Endothelial cell of umbilical vein (primary cell): ENCODE data around the gene SLC6A1. TPM values are rescaled to one million over a fixed set of nuclear protein-coding genes. Genes with fewer than 3 reads are reported as not detected.

Experiments used
- BruUV-seq: library from RNA; stranded (reverse); fragments of 400-500 nt; replicated peaks from 2 replicates; lab custom pipeline; 2021; lab: Mats Ljungman, UMichigan
- CTCF ChIA-PET: fragments of 300-600, 350-600 bp; sonication (Branson Sonifier 250); formaldehyde crosslinking; loops from one replicate; lab custom pipeline; 2021; ENCODE audit warnings: antibody characterized with exemption, inconsistent platforms; lab: Charles Lee
- POLR2A ChIA-PET: fragments of 300-600, 350-600 bp; sonication (Branson Sonifier 250); formaldehyde crosslinking; loops from one replicate; lab custom pipeline; 2021; ENCODE audit warnings: antibody characterized with exemption, inconsistent platforms; lab: Charles Lee
- DNase-seq: peaks from one replicate; pipeline ENCODE4 v3.0.0-alpha.2; 2011; ENCODE audit warnings: low read depth, low spot score
- FAIRE-seq: peaks from 2 replicates; lab custom pipeline; 2011; peaks lifted over from hg19 to GRCh38; lab: Jason Lieb, UNC
- H2AFZ ChIP-seq: 2 replicates; pipeline ENCODE4 v1.6.0; 2012; ENCODE audit warnings: low read depth, low read length, control low read depth, inconsistent platforms
- H3K27ac ChIP-seq: 2 replicates; pipeline ENCODE4 v1.5.1; 2011; ENCODE audit warnings: low read depth, mild to moderate bottlenecking, control low read depth, low read length, moderate library complexity; ENCODE audit not compliant: insufficient read depth
- H3K27me3 ChIP-seq, 2 experiments: 2 replicates each; pipeline versions ENCODE4 v1.6.0 to v1.6.1; 2011; ENCODE audit warnings: low read length in 2 of 2, mixed read lengths in 1 of 2; ENCODE audit not compliant: control insufficient read depth in 2 of 2, insufficient read depth in 2 of 2
- H3K36me3 ChIP-seq, 2 experiments: 2 replicates in 1 of 2; 3 replicates in 1 of 2; pipeline ENCODE4 v1.5.1; 2011; ENCODE audit warnings: low read length in 2 of 2, mild to moderate bottlenecking in 1 of 2, moderate library complexity in 1 of 2; ENCODE audit not compliant: control insufficient read depth in 2 of 2, insufficient read depth in 2 of 2; ENCODE audit errors: extremely low read depth in 1 of 2
- H3K4me1 ChIP-seq: 3 replicates; pipeline ENCODE4 v1.5.1; 2011; ENCODE audit warnings: mild to moderate bottlenecking, low read length; ENCODE audit not compliant: control insufficient read depth, insufficient read depth; ENCODE audit errors: extremely low read depth
- H3K4me2 ChIP-seq: 2 replicates; pipeline ENCODE4 v1.6.1; 2011; ENCODE audit warnings: low read length, control low read depth, mixed read lengths; ENCODE audit not compliant: insufficient read depth
- H3K4me3 ChIP-seq, 3 experiments: fragments of 200-600 bp in 1 of 3; sonication (generic), shearing (Covaris generic) in 1 of 3; replicated peaks in 1 of 3; 2 replicates each; pipeline ENCODE4 v1.5.1; 2011 to 2016; ENCODE audit warnings: control low read depth in 3 of 3, low read length in 3 of 3, mild to moderate bottlenecking in 2 of 3, inconsistent platforms in 1 of 3, low read depth in 1 of 3, moderate library complexity in 1 of 3; ENCODE audit not compliant: insufficient read depth in 1 of 3
- H3K79me2 ChIP-seq: 2 replicates; pipeline ENCODE4 v1.6.0; 2012; ENCODE audit warnings: low read length, inconsistent platforms; ENCODE audit not compliant: control insufficient read depth, insufficient read depth
- H3K9ac ChIP-seq: replicated peaks from 2 replicates; pipeline ENCODE3; 2011; ENCODE audit warnings: low read length, control low read depth; ENCODE audit not compliant: insufficient read depth; ENCODE audit errors: extremely low read depth
- H3K9me1 ChIP-seq: replicated peaks from 3 replicates; pipeline ENCODE4 v1.6.0; 2011; ENCODE audit warnings: mild to moderate bottlenecking, low read length; ENCODE audit not compliant: control insufficient read depth, insufficient read depth; ENCODE audit errors: extremely low read depth
- H3K9me3 ChIP-seq: replicated peaks from 2 replicates; pipeline ENCODE4 v1.5.1; 2012; ENCODE audit warnings: low read length, inconsistent platforms; ENCODE audit not compliant: control insufficient read depth, insufficient read depth
- H4K20me1 ChIP-seq: replicated peaks from 2 replicates; pipeline ENCODE3; 2011; ENCODE audit warnings: mild to moderate bottlenecking, low read length; ENCODE audit not compliant: control insufficient read depth, insufficient read depth; ENCODE audit errors: extremely low read depth
- CTCF ChIP-seq, 2 donors: IDR thresholded peaks; 1 replicate in 1 of 2; 2 replicates in 1 of 2; pipeline ENCODE4 v1.5.1; 2011; ENCODE audit warnings: low read length in 2 of 2, mild to moderate bottlenecking in 2 of 2, moderate library complexity in 2 of 2, control low read depth in 1 of 2, inconsistent platforms in 1 of 2, low read depth in 1 of 2; ENCODE audit not compliant: insufficient read depth in 1 of 2; ENCODE audit errors: extremely low read depth in 1 of 2
- EZH2 ChIP-seq: IDR thresholded peaks from 2 replicates; pipeline ENCODE4 v1.6.1; 2012; ENCODE audit warnings: borderline replicate concordance, low read depth, mild to moderate bottlenecking, moderate library complexity, low read length, inconsistent platforms; ENCODE audit not compliant: severe bottlenecking
- FOS ChIP-seq: IDR thresholded peaks from 2 replicates; pipeline ENCODE4 v1.6.1; 2011; ENCODE audit warnings: mild to moderate bottlenecking, low read length, moderate library complexity, borderline replicate concordance; ENCODE audit not compliant: insufficient read depth
- GATA2 ChIP-seq: IDR thresholded peaks from 2 replicates; pipeline ENCODE4 v1.7.0; 2011; ENCODE audit warnings: low read depth, mild to moderate bottlenecking, moderate library complexity, mixed read lengths, low read length; ENCODE audit not compliant: insufficient read length, insufficient read depth
- JUN ChIP-seq: IDR thresholded peaks from 2 replicates; pipeline ENCODE4 v1.6.1; 2011; ENCODE audit warnings: borderline replicate concordance, low read depth; ENCODE audit not compliant: insufficient read length, insufficient read depth
- MAX ChIP-seq: IDR thresholded peaks from 2 replicates; pipeline ENCODE4 v1.6.1; 2011; ENCODE audit not compliant: insufficient read depth, insufficient read length
- MYC ChIP-seq: IDR thresholded peaks from one replicate; pipeline ENCODE4 v1.6.1; 2011; ENCODE audit warnings: mild to moderate bottlenecking, low read depth, low read length
- POLR2A ChIP-seq: IDR thresholded peaks from 2 replicates; pipeline ENCODE4 v1.6.1; 2012; ENCODE audit warnings: low read depth, mild to moderate bottlenecking, control low read depth, low read length
- POLR2AphosphoS5 ChIP-seq: IDR thresholded peaks from 2 replicates; pipeline ENCODE4 v1.6.1; 2012; ENCODE audit warnings: low read depth, mild to moderate bottlenecking, control low read depth, low read length, moderate library complexity; ENCODE audit not compliant: insufficient read depth
- dilution Hi-C: fragments of 300-500 bp; cut with MboI; formaldehyde crosslinking; loops from one replicate; pipeline ENCODE4 v1.15.0; 2019; ENCODE audit warnings: low sequenced_read_pairs; ENCODE audit not compliant: extremely low pct_ligation_motif_present
- intact Hi-C: fragments of 100-400 bp; cut with micrococcal nuclease; formaldehyde crosslinking; loops from one replicate; pipeline ENCODE4 v1.10.0; 2022
- polyA plus RNA-seq, 4 experiments: library from polyadenylated mRNA; depleted of rRNA in 3 of 4; stranded (reverse) in 3 of 4; unstranded in 1 of 4; fragments of >200 nt; gene quantifications; 2 replicates each; pipeline versions ENCODE4 v1.2.1 to v1.2.3, GENCODE V29; 2011 to 2012; ENCODE audit warnings: missing spikeins in 1 of 4
- total RNA-seq: library from RNA; stranded (reverse); gene quantifications from 2 replicates; pipeline ENCODE4 v1.2.3, GENCODE V29; 2021

Gene SLC6A1
- total and polyA plus RNA-seq, 2 donors (not counting 3 experiments of a cell fraction or from before 2014, with no cell fraction given): not detected

- Histone ChIP-seq H3K9me1 (no peaks in the 10 kb centered on the region), H3K9me3 (no peaks in the 10 kb centered on the region), H3K4me3 (no peak overlapping the region), H3K27me3 (peaks cover 27 to 29% of the 10 kb centered on the region in 2 experiments), H3K4me2 (no peak overlapping the region), H3K27ac (no peak overlapping the region), H3K36me3 (no peaks in the 10 kb centered on the region), H3K4me1 (no peaks in the 10 kb centered on the region), H4K20me1 (no peaks in the 10 kb centered on the region), H2AFZ (no peak overlapping the region), H3K79me2 (no peaks in the 10 kb centered on the region), H3K9ac (no peak overlapping the region)
- POLR2A ChIA-PET: no interaction called here
- FAIRE-seq: no peak
- no peak for DNase-seq
- CTCF ChIA-PET: interaction anchor here (1.0 kb wide), 1 partner anchor 9 kb away, joined by 3 read pairs; no protein-coding TSS in a partner anchor
- dilution Hi-C loops: no loop called here
- no peak for TF ChIP-seq MAX
- intact Hi-C loops: no loop called here
- no TSS peak for BruUV-seq
Measured at GRCh38 chr3:11037976-11038375, 45.4 kb downstream of the SLC6A1 start.

GRCh38 chr3:11045536-11045935 lies 53.0 kb downstream of the SLC6A1 start:
- Histone ChIP-seq H4K20me1 (no peaks in the 10 kb centered on the region), H3K9me3 (no peaks in the 10 kb centered on the region), H3K4me3 (no peak overlapping the region), H3K9ac (no peak overlapping the region), H3K9me1 (no peaks in the 10 kb centered on the region), H3K79me2 (no peaks in the 10 kb centered on the region), H3K27me3 (peaks cover 5 to 9% of the 10 kb centered on the region in 2 experiments), H3K4me2 (no peak overlapping the region), H3K4me1 (no peaks in the 10 kb centered on the region), H3K36me3 (no peaks in the 10 kb centered on the region), H3K27ac (no peak overlapping the region), H2AFZ (no peak overlapping the region)
- DNase-seq (no peak), FAIRE-seq (no peak)
- CTCF ChIA-PET: interaction anchor here (1.2 kb wide), 1 partner anchor 16 kb away, joined by 3 read pairs; no protein-coding TSS in a partner anchor
- POLR2A ChIA-PET: no interaction called here
- TF ChIP-seq POLR2AphosphoS5 (no peak), FOS (no peak), MYC (no peak), MAX (no peak), CTCF (IDR thresholded peaks at IDR 0.05; ENCODE audit: extremely low read depth in 1 of 2, insufficient read depth in 1 of 2, low read depth in 1 of 2, low read length in 2 of 2) (no peak), GATA2 (no peak), EZH2 (no peak), JUN (no peak), POLR2A (no peak)
- BruUV-seq: no TSS peak
- intact Hi-C loops (no loop called here), dilution Hi-C loops (no loop called here)
